ENCODE data around the gene SMO.

SMO gene

GRCh38 chr7:129166745-129167144, 21.7 kb upstream of the SMO start:
- Histone ChIP-seq H3K4me3 (ENCODE audit: low read depth, low read length) (no peak overlapping the region), H3K36me3 (replicated peaks) (no peaks in the 10 kb centered on the region), H3K27ac (no peak overlapping the region), H3K27me3 (replicated peaks) (no peaks in the 10 kb centered on the region)
- no peak for DNase-seq
- in situ Hi-C loops (cut with HindIII; ENCODE audit: low pct_ligation_motif_present, low sequenced_read_pairs): no loop called here
- TF ChIP-seq, protein P1, sequence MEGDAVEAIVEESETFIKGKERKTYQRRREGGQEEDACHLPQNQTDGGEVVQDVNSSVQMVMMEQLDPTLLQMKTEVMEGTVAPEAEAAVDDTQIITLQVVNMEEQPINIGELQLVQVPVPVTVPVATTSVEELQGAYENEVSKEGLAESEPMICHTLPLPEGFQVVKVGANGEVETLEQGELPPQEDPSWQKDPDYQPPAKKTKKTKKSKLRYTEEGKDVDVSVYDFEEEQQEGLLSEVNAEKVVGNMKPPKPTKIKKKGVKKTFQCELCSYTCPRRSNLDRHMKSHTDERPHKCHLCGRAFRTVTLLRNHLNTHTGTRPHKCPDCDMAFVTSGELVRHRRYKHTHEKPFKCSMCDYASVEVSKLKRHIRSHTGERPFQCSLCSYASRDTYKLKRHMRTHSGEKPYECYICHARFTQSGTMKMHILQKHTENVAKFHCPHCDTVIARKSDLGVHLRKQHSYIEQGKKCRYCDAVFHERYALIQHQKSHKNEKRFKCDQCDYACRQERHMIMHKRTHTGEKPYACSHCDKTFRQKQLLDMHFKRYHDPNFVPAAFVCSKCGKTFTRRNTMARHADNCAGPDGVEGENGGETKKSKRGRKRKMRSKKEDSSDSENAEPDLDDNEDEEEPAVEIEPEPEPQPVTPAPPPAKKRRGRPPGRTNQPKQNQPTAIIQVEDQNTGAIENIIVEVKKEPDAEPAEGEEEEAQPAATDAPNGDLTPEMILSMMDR (IDR thresholded peaks at IDR 0.05; ENCODE audit: low read depth, low read length, missing control alignments): no peak

- no peak for DNase-seq
- Histone ChIP-seq H3K4me3 (ENCODE audit: low read depth, low read length) (no peak overlapping the region), H3K27me3 (replicated peaks) (no peaks in the 10 kb centered on the region), H3K36me3 (replicated peaks) (no peaks in the 10 kb centered on the region), H3K27ac (no peak overlapping the region)
- in situ Hi-C loops (cut with HindIII; ENCODE audit: low pct_ligation_motif_present, low sequenced_read_pairs): no loop called here
- TF ChIP-seq, protein P1 (IDR thresholded peaks at IDR 0.05; ENCODE audit: low read depth, low read length, missing control alignments): no peak
Measured at GRCh38 chr7:129167817-129168216, 20.6 kb upstream of the SMO start.

DNA sequence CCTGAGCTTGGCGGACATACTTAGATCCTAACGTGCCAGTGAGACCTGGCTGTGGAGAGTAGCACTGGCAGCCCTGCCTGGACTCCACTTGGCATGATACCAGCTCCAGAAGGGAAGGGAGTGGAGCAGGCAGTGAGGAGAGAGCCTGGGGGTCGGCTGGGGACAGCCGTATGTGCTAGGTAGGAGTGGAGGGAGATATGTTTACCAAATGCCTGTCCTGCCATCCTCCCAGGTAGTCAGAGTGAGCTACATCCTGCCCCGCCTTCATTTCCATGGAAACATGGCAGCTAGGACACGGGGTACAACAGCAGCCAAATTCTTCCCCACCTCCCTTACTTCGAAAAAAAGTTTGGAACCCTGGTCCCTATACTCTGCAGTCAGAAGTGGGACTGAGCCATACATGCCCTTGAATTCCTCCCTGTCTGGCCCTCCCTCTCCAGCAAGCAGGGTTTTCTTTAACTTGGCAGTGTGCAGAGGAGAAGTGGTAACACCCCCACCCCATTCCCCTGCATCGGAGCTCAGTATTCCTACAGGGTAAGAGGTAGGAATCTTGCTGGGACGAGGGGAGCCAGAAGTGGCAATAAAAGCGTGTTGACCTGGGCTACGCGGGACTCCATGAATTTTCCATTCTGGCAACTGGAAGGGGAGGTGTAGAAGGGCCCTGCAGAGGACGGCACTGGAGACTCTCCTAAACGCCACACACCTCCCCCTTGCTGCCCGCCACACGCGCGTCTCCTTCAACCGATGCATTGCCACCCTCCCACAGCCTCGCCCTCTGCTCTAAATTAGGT, 20.0 kb upstream of the SMO start:
- DNase-seq: no peak
- Histone ChIP-seq H3K4me3 (ENCODE audit: low read depth, low read length) (peak overlapping the region; percentile 59), H3K27ac (no peak overlapping the region), H3K27me3 (replicated peaks) (no peaks in the 10 kb centered on the region), H3K36me3 (replicated peaks) (no peaks in the 10 kb centered on the region)
- in situ Hi-C loops (cut with HindIII; ENCODE audit: low pct_ligation_motif_present, low sequenced_read_pairs): no loop called here
- TF ChIP-seq, protein P1 (IDR thresholded peaks at IDR 0.05; ENCODE audit: low read depth, low read length, missing control alignments): no peak

DNA sequence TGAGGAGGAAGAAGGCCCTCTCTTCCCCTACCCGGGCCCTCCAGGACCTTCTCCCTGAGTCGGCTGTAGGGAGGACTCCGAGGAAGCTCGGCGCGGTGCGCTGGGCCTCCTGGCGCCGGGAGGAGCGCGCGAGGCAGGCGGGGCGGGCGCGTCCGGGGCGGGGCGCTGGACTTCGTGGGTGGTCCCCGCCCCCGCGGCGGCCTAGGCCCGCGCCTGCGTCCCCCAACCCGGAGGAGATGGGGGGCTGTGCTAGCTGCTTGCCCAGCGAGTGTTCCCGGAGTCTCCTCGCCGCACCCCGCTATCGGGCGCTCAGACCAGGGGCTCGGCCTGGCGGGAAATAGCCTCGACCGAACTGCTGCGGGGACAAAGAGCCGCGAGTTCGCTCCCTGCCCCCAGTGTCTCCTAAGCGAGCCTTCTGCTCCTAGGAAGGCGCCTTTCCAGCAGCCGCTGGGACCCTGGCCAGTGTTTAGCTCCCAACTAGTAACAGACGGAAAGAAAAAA, 19.2 kb upstream of the SMO start:
- Histone ChIP-seq H3K27ac (no peak overlapping the region), H3K36me3 (replicated peaks) (no peaks in the 10 kb centered on the region), H3K27me3 (replicated peaks) (no peaks in the 10 kb centered on the region), H3K4me3 (ENCODE audit: low read depth, low read length) (peak overlapping the region; percentile 59)
- TF ChIP-seq, protein P1 (IDR thresholded peaks at IDR 0.05; ENCODE audit: low read depth, low read length, missing control alignments): no peak
- no peak for DNase-seq
- in situ Hi-C loops (cut with HindIII; ENCODE audit: low pct_ligation_motif_present, low sequenced_read_pairs): no loop called here

DNA sequence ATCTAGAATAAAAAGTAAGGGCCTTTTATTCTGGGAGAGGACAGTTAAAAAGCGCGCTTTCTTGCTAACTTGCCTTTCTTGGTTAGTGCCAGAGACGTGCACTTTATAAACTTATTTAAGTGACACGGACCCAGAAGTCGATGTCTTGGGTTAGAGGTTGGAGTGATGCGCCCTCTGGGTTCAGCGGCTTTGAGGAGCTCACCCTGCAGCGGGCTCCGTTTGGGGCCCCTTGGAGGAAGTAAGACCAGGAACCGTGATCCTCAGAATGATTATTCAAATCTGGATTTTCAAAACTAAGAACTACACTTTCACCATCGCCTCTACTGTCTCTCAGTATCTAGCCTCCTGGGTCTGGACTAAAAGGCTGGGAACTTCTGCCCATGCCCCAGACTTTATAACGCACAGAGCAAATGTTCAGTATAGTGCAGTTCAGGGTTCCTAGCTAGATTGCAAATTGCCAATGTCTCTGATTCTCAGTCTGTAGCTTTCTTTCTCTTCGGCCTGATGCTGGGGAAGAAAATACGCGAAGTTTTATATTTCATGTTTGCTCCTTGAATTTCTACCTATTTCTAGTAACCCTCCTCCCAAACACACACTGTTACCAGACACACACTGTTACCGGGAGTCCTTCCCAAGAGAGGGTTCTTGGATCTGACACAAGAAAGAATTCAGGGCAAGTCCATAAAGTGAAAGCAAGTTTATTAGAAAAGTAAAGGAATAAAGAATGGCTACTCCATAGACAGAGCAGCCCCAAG, 18.6 kb upstream of the SMO start:
- in situ Hi-C loops (cut with HindIII; ENCODE audit: low pct_ligation_motif_present, low sequenced_read_pairs): no loop called here
- H3K27me3 ChIP-seq (replicated peaks): no peaks in the 10 kb centered on the region
- H3K36me3 ChIP-seq (replicated peaks): no peaks in the 10 kb centered on the region
- H3K27ac ChIP-seq: no peak overlapping the region
- H3K4me3 ChIP-seq (ENCODE audit: low read depth, low read length): peak overlapping the region; percentile 59
- DNase-seq: no peak
- TF ChIP-seq, protein P1 (IDR thresholded peaks at IDR 0.05; ENCODE audit: low read depth, low read length, missing control alignments): no peak

All from brain microvascular endothelial cell (primary cell).